H9 (cell line): ENCODE measurements around the gene WSCD1. TPM values are rescaled to one million over a fixed set of nuclear protein-coding genes. Genes with fewer than 3 reads are reported as not detected.

ENCODE experiments used
- DNase-seq: peaks from one replicate; pipeline ENCODE4 v3.0.0-alpha.2; 2017
- H2AFZ ChIP-seq: one replicate; pipeline ENCODE4 v1.6.1; 2013; ENCODE audit warnings: mild to moderate bottlenecking, low read length, control low read depth, moderate library complexity
- H2AK5ac ChIP-seq: 2 replicates; pipeline ENCODE4 v1.6.1; 2013; ENCODE audit warnings: low read length, control low read depth, mixed read lengths; ENCODE audit not compliant: insufficient read length
- H2BK120ac ChIP-seq: one replicate; pipeline ENCODE4 v1.6.1; 2013; ENCODE audit warnings: low read depth, mild to moderate bottlenecking, low read length, control low read depth, inconsistent platforms; ENCODE audit not compliant: poor library complexity, severe bottlenecking
- H2BK12ac ChIP-seq: 2 replicates; pipeline ENCODE4 v1.6.1; 2013; ENCODE audit warnings: low read length, control low read depth, mixed read lengths, low read depth; ENCODE audit not compliant: insufficient read length
- H2BK15ac ChIP-seq: 2 replicates; pipeline ENCODE4 v1.6.1; 2013; ENCODE audit warnings: low read depth, low read length, control low read depth
- H2BK20ac ChIP-seq: one replicate; pipeline ENCODE4 v1.6.1; 2013; ENCODE audit warnings: low read depth, mild to moderate bottlenecking, low read length, control low read depth, inconsistent platforms; ENCODE audit not compliant: poor library complexity, severe bottlenecking
- H2BK5ac ChIP-seq: 2 replicates; pipeline ENCODE4 v1.6.1; 2013; ENCODE audit warnings: low read length, control low read depth, mixed read lengths; ENCODE audit not compliant: insufficient read length
- H3K14ac ChIP-seq: 2 replicates; pipeline ENCODE4 v1.6.1; 2013; ENCODE audit warnings: low read length, control low read depth; ENCODE audit not compliant: insufficient read depth
- H3K18ac ChIP-seq: 2 replicates; pipeline ENCODE4 v1.6.1; 2013; ENCODE audit warnings: low read depth, mild to moderate bottlenecking, mixed read lengths, low read length, control low read depth; ENCODE audit not compliant: insufficient read length
- H3K23ac ChIP-seq: 2 replicates; pipeline ENCODE4 v1.6.1; 2013; ENCODE audit warnings: low read length, control low read depth, mixed read lengths, low read depth; ENCODE audit not compliant: insufficient read length
- H3K23me2 ChIP-seq: 2 replicates; pipeline ENCODE4 v1.6.1; 2013; ENCODE audit warnings: low read depth, mild to moderate bottlenecking, mixed read lengths, low read length, control low read depth; ENCODE audit not compliant: insufficient read length, poor library complexity, severe bottlenecking
- H3K27ac ChIP-seq: 2 replicates; pipeline ENCODE4 v1.5.1; 2013; ENCODE audit warnings: low read length, control low read depth, mixed read lengths, low read depth; ENCODE audit not compliant: insufficient read length
- H3K27me3 ChIP-seq: 2 replicates; pipeline ENCODE4 v1.6.1; 2013; ENCODE audit warnings: low read length, control low read depth, inconsistent platforms; ENCODE audit not compliant: insufficient read depth
- H3K4ac ChIP-seq: 2 replicates; pipeline ENCODE4 v1.6.1; 2013; ENCODE audit warnings: low read depth, mild to moderate bottlenecking, control low read depth, inconsistent platforms, low read length, moderate library complexity
- H3K4me1 ChIP-seq: 2 replicates; pipeline ENCODE4 v1.6.1; 2013; ENCODE audit warnings: low read length, control low read depth, inconsistent platforms; ENCODE audit not compliant: insufficient read depth
- H3K4me2 ChIP-seq: 2 replicates; pipeline ENCODE4 v1.6.1; 2013; ENCODE audit warnings: low read length, control low read depth, mixed read lengths; ENCODE audit not compliant: insufficient read length, insufficient read depth
- H3K56ac ChIP-seq: 2 replicates; pipeline ENCODE4 v1.6.1; 2013; ENCODE audit warnings: low read depth, mild to moderate bottlenecking, mixed read lengths, low read length, control low read depth; ENCODE audit not compliant: insufficient read length
- H3K79me1 ChIP-seq: 2 replicates; pipeline ENCODE4 v1.6.1; 2013; ENCODE audit warnings: low read depth, mild to moderate bottlenecking, moderate library complexity, low read length, control low read depth, inconsistent platforms; ENCODE audit not compliant: insufficient read depth, poor library complexity, severe bottlenecking
- H3K79me2 ChIP-seq: 2 replicates; pipeline ENCODE4 v1.6.1; 2013; ENCODE audit warnings: low read length, control low read depth, inconsistent platforms; ENCODE audit not compliant: insufficient read depth
- H3K9ac ChIP-seq: 2 replicates; pipeline ENCODE4 v1.6.1; 2013; ENCODE audit warnings: low read length, control low read depth, mixed read lengths; ENCODE audit not compliant: insufficient read length; ENCODE audit errors: extremely low read depth
- H3K9me3 ChIP-seq: one replicate; pipeline ENCODE4 v1.6.1; 2013; ENCODE audit warnings: low read depth, low read length, inconsistent platforms; ENCODE audit not compliant: control insufficient read depth
- H3T11ph ChIP-seq: one replicate; pipeline ENCODE4 v1.6.1; 2013; ENCODE audit warnings: mild to moderate bottlenecking, low read length, control low read depth, inconsistent platforms
- H4K20me1 ChIP-seq: one replicate; pipeline ENCODE4 v1.6.1; 2013; ENCODE audit not compliant: control insufficient read depth, insufficient read length, insufficient read depth
- H4K5ac ChIP-seq: 2 replicates; pipeline ENCODE4 v1.6.1; 2013; ENCODE audit warnings: low read depth, mild to moderate bottlenecking, mixed read lengths, low read length, control low read depth; ENCODE audit not compliant: insufficient read length
- H4K8ac ChIP-seq: replicated peaks from 2 replicates; pipeline ENCODE4 v1.6.1; 2013; ENCODE audit warnings: low read length, control low read depth, mixed read lengths, low read depth; ENCODE audit not compliant: insufficient read length
- H4K91ac ChIP-seq: 2 replicates; pipeline ENCODE4 v1.6.1; 2013; ENCODE audit warnings: low read depth, mild to moderate bottlenecking, moderate library complexity, mixed read lengths, low read length, control low read depth; ENCODE audit not compliant: insufficient read length
- H3K27ac Mint-ChIP-seq, 3 experiments: 2 replicates in 2 of 3; 3 replicates in 1 of 3; pipeline ENCODE4 v1.8.0; 2020 to 2021; ENCODE audit warnings: mixed read lengths in 3 of 3, mild to moderate bottlenecking in 1 of 3, moderate library complexity in 1 of 3
- H3K27me3 Mint-ChIP-seq: 2 replicates; pipeline ENCODE4 v1.8.0; 2021; ENCODE audit warnings: low read depth, mild to moderate bottlenecking, moderate library complexity, mixed read lengths
- H3K36me3 Mint-ChIP-seq, 3 experiments: 2 replicates in 2 of 3; 3 replicates in 1 of 3; pipeline ENCODE4 v1.8.0; 2020 to 2021; ENCODE audit warnings: low read depth in 3 of 3, mixed read lengths in 3 of 3; ENCODE audit not compliant: insufficient read depth in 1 of 3
- H3K4me1 Mint-ChIP-seq, 2 experiments: 2 replicates each; pipeline ENCODE4 v1.8.0; 2020; ENCODE audit warnings: mixed read lengths in 2 of 2
- H3K4me3 Mint-ChIP-seq, 2 experiments: 2 replicates in 1 of 2; 3 replicates in 1 of 2; pipeline ENCODE4 v1.8.0; 2020 to 2021; ENCODE audit warnings: mild to moderate bottlenecking in 2 of 2, mixed read lengths in 2 of 2, moderate library complexity in 1 of 2
- H3K9me3 Mint-ChIP-seq, 2 experiments: 2 replicates in 1 of 2; 3 replicates in 1 of 2; pipeline ENCODE4 v1.8.0; 2020; ENCODE audit warnings: mild to moderate bottlenecking in 2 of 2, mixed read lengths in 2 of 2, moderate library complexity in 1 of 2
- WGBS: extraction: QIAGEN DNeasy Blood & Tissue Kit; methylation state at CpG from one replicate; pipeline ENCODE4 v1.1.7; 2013; ENCODE audit warnings: missing lambda C conversion rate, low lambda C conversion rate, mixed read lengths; ENCODE audit not compliant: insufficient read length; ENCODE audit errors: extremely low coverage; 5-methylcytosine and 5-hydroxymethylcytosine counted together
- total RNA-seq: library from RNA; stranded (reverse); gene quantifications from 2 replicates; pipeline ENCODE4 v1.2.1, GENCODE V29; 2021
- TF ChIP-seq, protein P1 (sequence below): fragments of 200-600 bp; sonication (generic); conservative IDR thresholded peaks from 3 replicates; pipeline ENCODE4 v1.8.0; 2021; ENCODE audit warnings: antibody characterized with exemption, mild to moderate bottlenecking

Gene WSCD1
- total RNA-seq, 1 experiment from 2014 or later = 33.6 TPM

GRCh38 chr17:6170349-6170748 lies 100.2 kb downstream of the WSCD1 start:
- no peaks in the 10 kb centered on the region for H3K27me3 ChIP-seq
- H2BK120ac ChIP-seq = no peak overlapping the region
- no peak overlapping the region for H3K18ac ChIP-seq
- H3K79me2 ChIP-seq = no peaks in the 10 kb centered on the region
- H3K79me1 ChIP-seq = no peaks in the 10 kb centered on the region
- peaks cover 27 to 30% of the 10 kb centered on the region in 2 experiments for H3K4me1 Mint-ChIP-seq
- H3K14ac ChIP-seq = no peak overlapping the region
- H3K56ac ChIP-seq = no peak overlapping the region
- H3K4me2 ChIP-seq = no peak overlapping the region
- no peaks in the 10 kb centered on the region for H3K9me3 ChIP-seq
- no peak overlapping the region for H2BK15ac ChIP-seq
- H3K9ac ChIP-seq = no peak overlapping the region
- peaks cover 15 to 23% (median 20%) of the 10 kb centered on the region in 3 experiments for H3K36me3 Mint-ChIP-seq
- H2BK12ac ChIP-seq = no peak overlapping the region
- H3K27ac ChIP-seq = no peak overlapping the region
- no peak overlapping the region for H2AFZ ChIP-seq
- no peak for DNase-seq
- no peak overlapping the region for H2BK5ac ChIP-seq
- no peak overlapping the region for H3K4me3 Mint-ChIP-seq
- no peak overlapping the region for H4K91ac ChIP-seq
- peaks cover 4% of the 10 kb centered on the region for H3K27me3 Mint-ChIP-seq
- H4K8ac ChIP-seq = no peak overlapping the region
- H2AK5ac ChIP-seq = no peak overlapping the region
- no peak overlapping the region for H3K27ac Mint-ChIP-seq
- no CpG with 5 or more reads among the region's 4 CpGs for WGBS
- no peak overlapping the region for H4K5ac ChIP-seq
- no peak overlapping the region for H3T11ph ChIP-seq
- H3K4me1 ChIP-seq = peaks cover 8% of the 10 kb centered on the region
- H3K4ac ChIP-seq = no peak overlapping the region
- H4K20me1 ChIP-seq = no peaks in the 10 kb centered on the region
- no peak overlapping the region for H3K23ac ChIP-seq
- no peak overlapping the region for H2BK20ac ChIP-seq
- TF ChIP-seq, protein P1, sequence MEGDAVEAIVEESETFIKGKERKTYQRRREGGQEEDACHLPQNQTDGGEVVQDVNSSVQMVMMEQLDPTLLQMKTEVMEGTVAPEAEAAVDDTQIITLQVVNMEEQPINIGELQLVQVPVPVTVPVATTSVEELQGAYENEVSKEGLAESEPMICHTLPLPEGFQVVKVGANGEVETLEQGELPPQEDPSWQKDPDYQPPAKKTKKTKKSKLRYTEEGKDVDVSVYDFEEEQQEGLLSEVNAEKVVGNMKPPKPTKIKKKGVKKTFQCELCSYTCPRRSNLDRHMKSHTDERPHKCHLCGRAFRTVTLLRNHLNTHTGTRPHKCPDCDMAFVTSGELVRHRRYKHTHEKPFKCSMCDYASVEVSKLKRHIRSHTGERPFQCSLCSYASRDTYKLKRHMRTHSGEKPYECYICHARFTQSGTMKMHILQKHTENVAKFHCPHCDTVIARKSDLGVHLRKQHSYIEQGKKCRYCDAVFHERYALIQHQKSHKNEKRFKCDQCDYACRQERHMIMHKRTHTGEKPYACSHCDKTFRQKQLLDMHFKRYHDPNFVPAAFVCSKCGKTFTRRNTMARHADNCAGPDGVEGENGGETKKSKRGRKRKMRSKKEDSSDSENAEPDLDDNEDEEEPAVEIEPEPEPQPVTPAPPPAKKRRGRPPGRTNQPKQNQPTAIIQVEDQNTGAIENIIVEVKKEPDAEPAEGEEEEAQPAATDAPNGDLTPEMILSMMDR = no peak
- H3K23me2 ChIP-seq = no peaks in the 10 kb centered on the region
- H3K9me3 Mint-ChIP-seq = peaks cover 15 to 18% of the 10 kb centered on the region in 2 experiments; a peak in 4 of 5 replicates
